Measurements from ENCODE around the gene ALX1. TPM values are rescaled to one million over a fixed set of nuclear protein-coding genes. Genes with fewer than 3 reads are reported as not detected.

Gene ALX1
- total RNA-seq, 4 donors from 2014 or later = not detected

DNA sequence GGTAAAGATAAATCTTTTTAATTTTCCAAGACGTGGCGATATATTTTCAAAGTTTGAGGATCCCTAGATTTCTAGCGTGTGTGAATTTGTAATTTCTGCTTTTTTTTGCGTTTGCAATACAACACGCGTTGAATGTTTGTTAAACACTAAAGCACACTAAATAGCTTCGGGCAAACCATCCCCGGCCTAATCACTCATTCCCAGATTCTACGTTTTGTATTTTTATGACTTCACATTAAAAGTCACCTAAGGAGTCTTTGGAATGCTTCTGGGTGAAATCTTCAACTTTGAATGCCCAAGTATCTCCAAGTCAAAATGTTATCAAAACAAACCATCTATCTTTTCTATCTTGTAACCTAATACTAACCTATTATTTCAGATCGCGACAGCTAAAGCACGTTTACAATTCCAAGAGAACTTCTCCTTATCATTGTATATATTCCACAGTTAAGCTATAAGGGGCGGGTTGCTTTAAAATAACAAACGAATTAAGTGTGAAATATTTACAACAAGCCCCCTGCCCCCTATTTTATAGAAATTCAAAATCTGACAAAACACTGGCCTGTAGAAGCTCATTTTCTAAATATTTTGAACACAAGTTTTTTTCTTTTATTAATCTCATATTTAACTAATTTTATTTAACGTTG is 1.1 kb downstream of the ALX1 start:
- peaks cover 5 to 19% (median 13%) of the 10 kb centered on the region in 4 donors for H3K4me1 ChIP-seq
- WGBS, 2 donors (ENCODE audit: low coverage in 1 of 2) = 9 to 10% methylated on average over 15 of the region's 15 CpGs
- intact Hi-C loops (cut with DNase I; ENCODE audit: low total_unique reads) = no loop called here
- peaks cover 99% of the 10 kb centered on the region for H3K27me3 ChIP-seq
- no peaks in the 10 kb centered on the region for H3K36me3 ChIP-seq
- no peak for DNase-seq
- peak overlapping the region in 3 of 4 donors; percentile 20 to 49 (median 28) for H3K4me3 ChIP-seq
- in situ Hi-C loops (cut with MboI; ENCODE audit: low pct_ligation_motif_present in 1 of 4, low pct_unique_long_range_greater_than_20kb in 1 of 4, low sequenced_read_pairs in 3 of 4) = no loop called here
- TF ChIP-seq POLR2A (IDR thresholded peaks at IDR 0.05) = no peak
- peak in 1 of 3 donors; percentile 35 for TF ChIP-seq POLR2AphosphoS5 (IDR thresholded peaks at IDR 0.05)
- H3K9me3 ChIP-seq = no peaks in the 10 kb centered on the region
- no peak overlapping the region for H3K27ac ChIP-seq

DNA sequence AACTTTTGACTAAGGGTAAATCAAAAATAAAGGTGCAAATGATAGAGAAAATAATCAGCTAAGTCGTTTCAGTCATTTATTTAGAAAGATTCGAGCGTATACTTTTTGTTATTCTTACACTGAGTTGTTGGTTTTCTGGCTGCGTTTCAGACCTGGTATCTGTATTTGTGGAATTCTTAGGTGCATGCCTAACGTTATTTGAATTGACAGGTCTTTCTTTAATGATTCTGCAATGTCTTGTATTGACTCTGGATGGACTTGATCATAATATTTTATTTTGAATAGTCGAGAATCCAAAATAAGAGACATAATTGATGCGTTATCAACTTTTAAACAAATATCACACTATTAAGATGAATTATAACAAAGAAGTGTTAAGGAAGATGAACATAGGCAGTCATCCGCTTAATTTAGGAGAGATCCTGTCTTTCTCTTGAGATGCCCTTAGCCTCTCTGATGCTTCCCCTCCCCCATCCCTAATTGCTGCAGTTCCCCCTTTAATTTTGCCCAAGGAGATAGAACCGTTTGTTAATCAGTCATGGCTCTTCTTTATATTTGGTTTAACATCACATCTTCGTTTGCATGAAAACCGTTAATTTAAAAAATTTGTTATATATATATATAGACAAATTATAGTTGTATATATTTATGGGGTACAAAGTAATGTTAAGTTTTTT is 1.8 kb downstream of the ALX1 start:
- Histone ChIP-seq H3K36me3 (no peaks in the 10 kb centered on the region), H3K9me3 (no peaks in the 10 kb centered on the region), H3K4me1 (peaks cover 5 to 19% (median 13%) of the 10 kb centered on the region in 4 donors), H3K4me3 (no peak overlapping the region), H3K27ac (no peak overlapping the region), H3K27me3 (peaks cover 99% of the 10 kb centered on the region)
- intact Hi-C loops (cut with DNase I; ENCODE audit: low total_unique reads) (no loop called here), in situ Hi-C loops (cut with MboI; ENCODE audit: low pct_ligation_motif_present in 1 of 4, low pct_unique_long_range_greater_than_20kb in 1 of 4, low sequenced_read_pairs in 3 of 4) (no loop called here)
- no peak for DNase-seq
- 13% methylated on average over 11 of the region's 11 CpGs for WGBS, 2 donors (ENCODE audit: low coverage in 1 of 2)
- TF ChIP-seq POLR2AphosphoS5 (IDR thresholded peaks at IDR 0.05) (no peak), EP300 (IDR thresholded peaks at IDR 0.05; ENCODE audit: low read depth) (no peak), POLR2A (IDR thresholded peaks at IDR 0.05) (no peak)
- TF ChIP-seq, protein P1, sequence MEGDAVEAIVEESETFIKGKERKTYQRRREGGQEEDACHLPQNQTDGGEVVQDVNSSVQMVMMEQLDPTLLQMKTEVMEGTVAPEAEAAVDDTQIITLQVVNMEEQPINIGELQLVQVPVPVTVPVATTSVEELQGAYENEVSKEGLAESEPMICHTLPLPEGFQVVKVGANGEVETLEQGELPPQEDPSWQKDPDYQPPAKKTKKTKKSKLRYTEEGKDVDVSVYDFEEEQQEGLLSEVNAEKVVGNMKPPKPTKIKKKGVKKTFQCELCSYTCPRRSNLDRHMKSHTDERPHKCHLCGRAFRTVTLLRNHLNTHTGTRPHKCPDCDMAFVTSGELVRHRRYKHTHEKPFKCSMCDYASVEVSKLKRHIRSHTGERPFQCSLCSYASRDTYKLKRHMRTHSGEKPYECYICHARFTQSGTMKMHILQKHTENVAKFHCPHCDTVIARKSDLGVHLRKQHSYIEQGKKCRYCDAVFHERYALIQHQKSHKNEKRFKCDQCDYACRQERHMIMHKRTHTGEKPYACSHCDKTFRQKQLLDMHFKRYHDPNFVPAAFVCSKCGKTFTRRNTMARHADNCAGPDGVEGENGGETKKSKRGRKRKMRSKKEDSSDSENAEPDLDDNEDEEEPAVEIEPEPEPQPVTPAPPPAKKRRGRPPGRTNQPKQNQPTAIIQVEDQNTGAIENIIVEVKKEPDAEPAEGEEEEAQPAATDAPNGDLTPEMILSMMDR (IDR thresholded peaks at IDR 0.05) = no peak

DNA sequence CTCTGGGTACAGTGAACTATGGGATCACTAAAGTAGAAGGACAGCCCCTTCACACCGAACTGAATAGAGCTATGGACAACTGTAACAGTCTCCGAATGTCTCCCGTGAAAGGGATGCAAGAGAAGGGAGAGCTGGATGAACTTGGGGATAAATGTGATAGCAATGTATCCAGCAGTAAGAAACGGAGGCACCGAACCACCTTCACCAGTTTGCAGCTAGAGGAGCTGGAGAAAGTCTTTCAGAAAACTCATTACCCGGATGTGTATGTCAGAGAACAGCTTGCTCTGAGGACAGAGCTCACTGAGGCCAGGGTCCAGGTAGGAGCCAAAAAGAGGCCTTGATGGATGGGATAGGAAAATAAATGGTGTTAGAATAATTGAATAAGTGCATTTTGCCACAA is 3.5 kb downstream of the ALX1 start:
- H3K27me3 ChIP-seq = peaks cover 86% of the 10 kb centered on the region

DNA sequence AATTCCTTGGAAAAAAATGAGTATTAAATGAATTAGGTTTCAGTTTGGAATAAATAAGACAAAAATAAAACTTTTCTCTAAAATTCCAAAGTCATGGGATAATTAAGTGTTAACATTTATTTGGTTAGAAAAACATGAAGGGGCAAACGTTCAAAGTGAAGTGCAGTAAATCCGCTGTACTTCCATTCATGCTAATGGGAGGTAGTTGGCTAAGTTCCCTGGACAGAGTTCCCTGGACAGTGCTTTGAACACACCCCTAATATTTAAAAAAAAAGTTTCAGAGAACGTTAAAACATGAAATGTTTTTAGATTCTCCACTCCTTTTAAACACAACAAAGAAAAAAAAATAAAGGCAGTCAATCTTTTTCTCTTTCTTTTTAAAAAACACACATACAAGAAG is 16.3 kb downstream of the ALX1 start:
- intact Hi-C loops (cut with DNase I; ENCODE audit: low total_unique reads) (no loop called here), in situ Hi-C loops (cut with MboI; ENCODE audit: low pct_ligation_motif_present in 1 of 4, low pct_unique_long_range_greater_than_20kb in 1 of 4, low sequenced_read_pairs in 3 of 4) (no loop called here)
- WGBS, 2 donors (ENCODE audit: low coverage in 1 of 2) = 23% methylated on average over 3 of the region's 3 CpGs
- DNase-seq = no peak
- H3K4me3 ChIP-seq = no peak overlapping the region
- no peak overlapping the region for H3K27ac ChIP-seq
- H3K9me3 ChIP-seq = no peaks in the 10 kb centered on the region
- no peaks in the 10 kb centered on the region for H3K36me3 ChIP-seq
- no peaks in the 10 kb centered on the region for H3K4me1 ChIP-seq
- TF ChIP-seq POLR2A (IDR thresholded peaks at IDR 0.05) (no peak), EP300 (IDR thresholded peaks at IDR 0.05; ENCODE audit: low read depth) (no peak), POLR2AphosphoS5 (IDR thresholded peaks at IDR 0.05) (no peak)
- TF ChIP-seq, protein P1 (IDR thresholded peaks at IDR 0.05) = no peak
- peaks cover 6% of the 10 kb centered on the region for H3K27me3 ChIP-seq

More for the DNA sequence above, 3.5 kb downstream of the ALX1 start:
- 17 to 36% methylated on average over 1 to 6 of the region's 6 CpGs for WGBS, 2 donors (ENCODE audit: low coverage in 1 of 2)
- Histone ChIP-seq H3K27ac (no peak overlapping the region), H3K4me1 (peaks cover 5 to 19% (median 13%) of the 10 kb centered on the region in 4 donors), H3K36me3 (no peaks in the 10 kb centered on the region), H3K4me3 (no peak overlapping the region), H3K9me3 (no peaks in the 10 kb centered on the region)
- intact Hi-C loops (cut with DNase I; ENCODE audit: low total_unique reads) = no loop called here
- DNase-seq = no peak
- TF ChIP-seq POLR2A (IDR thresholded peaks at IDR 0.05) = no peak
- in situ Hi-C loops (cut with MboI; ENCODE audit: low pct_ligation_motif_present in 1 of 4, low pct_unique_long_range_greater_than_20kb in 1 of 4, low sequenced_read_pairs in 3 of 4) = no loop called here

DNA sequence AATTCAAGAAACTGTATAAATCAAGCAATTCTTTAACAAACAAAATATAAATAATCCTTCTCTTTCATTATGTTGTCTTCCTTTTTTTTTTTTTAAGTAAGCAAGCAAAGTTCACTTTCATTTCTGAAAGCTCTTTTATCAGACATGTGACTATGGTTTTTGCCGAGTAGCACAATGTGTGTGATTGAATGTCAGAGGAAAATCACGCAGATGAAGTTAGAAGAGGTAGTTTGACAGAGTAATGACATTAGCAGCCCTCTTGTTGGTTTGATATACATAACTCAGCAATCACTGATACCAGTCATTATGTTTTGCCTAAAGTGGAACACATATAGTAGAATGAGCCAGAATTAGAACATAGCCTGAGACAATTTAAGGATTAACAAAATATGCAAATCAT is 19.0 kb downstream of the ALX1 start:
- Histone ChIP-seq H3K9me3 (no peaks in the 10 kb centered on the region), H3K4me1 (no peaks in the 10 kb centered on the region), H3K27ac (no peak overlapping the region), H3K4me3 (no peak overlapping the region), H3K27me3 (peaks cover 6% of the 10 kb centered on the region), H3K36me3 (no peaks in the 10 kb centered on the region)
- in situ Hi-C loops (cut with MboI; ENCODE audit: low pct_ligation_motif_present in 1 of 4, low pct_unique_long_range_greater_than_20kb in 1 of 4, low sequenced_read_pairs in 3 of 4) = no loop called here
- no peak for TF ChIP-seq POLR2AphosphoS5 (IDR thresholded peaks at IDR 0.05)
- TF ChIP-seq, protein P1 (IDR thresholded peaks at IDR 0.05) = no peak
- no peak for TF ChIP-seq POLR2A (IDR thresholded peaks at IDR 0.05)
- WGBS, 2 donors (ENCODE audit: low coverage in 1 of 2) = 28 to 33% methylated on average over 2 of the region's 2 CpGs
- intact Hi-C loops (cut with DNase I; ENCODE audit: low total_unique reads) = no loop called here
- DNase-seq = no peak
